Smooth muscle cell (in vitro differentiated cells): ENCODE results near the gene RAB1B. TPM values are rescaled to one million over a fixed set of nuclear protein-coding genes. Genes with fewer than 3 reads are reported as not detected.

Experiments
- DNase-seq: peaks from one replicate; lab custom pipeline; 2025; ENCODE audit not compliant: unreplicated experiment; lab: John Stamatoyannopoulos, UW
- H2AFZ ChIP-seq: fragments of 200-600 bp; sonication (generic); 2 replicates; pipeline ENCODE4 v1.6.0; 2016; ENCODE audit warnings: antibody characterized with exemption, low read depth, mild to moderate bottlenecking
- H3F3A ChIP-seq: fragments of 200-600 bp; sonication (generic); 2 replicates; pipeline ENCODE4 v1.6.0; 2017; ENCODE audit warnings: antibody characterized with exemption, low read depth
- H3K27ac ChIP-seq: fragments of 200-600 bp; sonication (generic); 2 replicates; pipeline ENCODE4 v1.5.1; 2016; ENCODE audit warnings: low read depth, mild to moderate bottlenecking
- H3K27me3 ChIP-seq: fragments of 200-600 bp; sonication (generic); 2 replicates; pipeline ENCODE4 v1.6.1; 2016; ENCODE audit warnings: low read depth, mild to moderate bottlenecking
- H3K36me3 ChIP-seq: fragments of 200-600 bp; sonication (generic); 2 replicates; pipeline ENCODE4 v1.5.1; 2016; ENCODE audit warnings: low read depth
- H3K4me1 ChIP-seq: fragments of 200-600 bp; sonication (generic); 2 replicates; pipeline ENCODE4 v1.5.1; 2016; ENCODE audit warnings: low read depth
- H3K4me2 ChIP-seq: fragments of 200-600 bp; sonication (generic); 2 replicates; pipeline ENCODE4 v1.6.0; 2016; ENCODE audit warnings: mild to moderate bottlenecking
- H3K4me3 ChIP-seq: fragments of 200-600 bp; sonication (generic); 2 replicates; pipeline ENCODE4 v1.5.1; 2016; ENCODE audit warnings: mild to moderate bottlenecking
- H3K79me2 ChIP-seq: fragments of 200-600 bp; sonication (generic); 2 replicates; pipeline ENCODE4 v1.6.0; 2016; ENCODE audit warnings: low read depth, mild to moderate bottlenecking
- H3K9ac ChIP-seq: fragments of 200-600 bp; sonication (generic); 2 replicates; pipeline ENCODE4 v1.6.0; 2016; ENCODE audit warnings: low read depth
- H3K9me3 ChIP-seq: fragments of 200-600 bp; sonication (generic); replicated peaks from 2 replicates; pipeline ENCODE4 v1.5.1; 2016; ENCODE audit warnings: low read depth
- H4K20me1 ChIP-seq: fragments of 200-600 bp; sonication (generic); 2 replicates; pipeline ENCODE4 v1.6.0; 2016; ENCODE audit warnings: low read depth
- CTCF ChIP-seq: fragments of 200-600 bp; sonication (generic); IDR thresholded peaks from 2 replicates; pipeline ENCODE4 v1.5.1; 2017; ENCODE audit warnings: borderline replicate concordance, mild to moderate bottlenecking, antibody characterized with exemption; ENCODE audit not compliant: insufficient read depth, poor library complexity, severe bottlenecking
- WGBS: methylation state at CpG from one replicate; pipeline ENCODE4 v1.1.7; 2016; ENCODE audit warnings: low lambda C conversion rate; 5-methylcytosine and 5-hydroxymethylcytosine counted together
- polyA plus RNA-seq: library from polyadenylated mRNA; unstranded; fragments of >200 nt; fragmentation: Nextera tagmentation; extraction: Ambion mirVana; gene quantifications from 2 replicates; pipeline ENCODE4 v1.2.1, GENCODE V29; 2016
- total RNA-seq: library from RNA; depleted of rRNA; stranded (reverse); fragments of >200 nt; gene quantifications from 2 replicates; pipeline ENCODE4 v1.2.3, GENCODE V29; 2014

The RAB1B gene
- total and polyA plus RNA-seq, 2 experiments from 2014 or later: 20.9 to 53.3 TPM

GRCh38 chr11:66311965-66312548 is 43.6 kb downstream of the RAB1B start:
- no peaks in the 10 kb centered on the region for H3K27me3 ChIP-seq
- peaks cover 28% of the 10 kb centered on the region for H3K79me2 ChIP-seq
- H2AFZ ChIP-seq: no peak overlapping the region
- peak overlapping the region; percentile 9 for H3K27ac ChIP-seq
- peak overlapping the region; percentile 47 for H3K4me3 ChIP-seq
- peaks cover 4% of the 10 kb centered on the region for H4K20me1 ChIP-seq
- peak; percentile 96 for DNase-seq
- WGBS: under 1% methylated on average over 41 of the region's 44 CpGs
- no peak overlapping the region for H3K9ac ChIP-seq
- H3F3A ChIP-seq: peaks cover 28% of the 10 kb centered on the region
- TF ChIP-seq CTCF: peak; percentile 90
- no peaks in the 10 kb centered on the region for H3K36me3 ChIP-seq
- H3K4me2 ChIP-seq: peak overlapping the region; percentile 73
- peaks cover 29% of the 10 kb centered on the region for H3K4me1 ChIP-seq
- no peaks in the 10 kb centered on the region for H3K9me3 ChIP-seq

GRCh38 chr11:66312549-66313320 is 44.3 kb downstream of the RAB1B start:
- H2AFZ ChIP-seq: no peak overlapping the region
- no peaks in the 10 kb centered on the region for H3K36me3 ChIP-seq
- peak overlapping the region; percentile 88 for H3K4me2 ChIP-seq
- peak; percentile 99 for DNase-seq
- H3F3A ChIP-seq: peaks cover 34% of the 10 kb centered on the region
- under 1% methylated on average over 33 of the region's 52 CpGs for WGBS
- no peaks in the 10 kb centered on the region for H3K9me3 ChIP-seq
- H3K79me2 ChIP-seq: peaks cover 28% of the 10 kb centered on the region
- H3K27ac ChIP-seq: peak overlapping the region; percentile 97
- H3K4me1 ChIP-seq: peaks cover 36% of the 10 kb centered on the region
- H3K27me3 ChIP-seq: no peaks in the 10 kb centered on the region
- TF ChIP-seq CTCF: no peak
- H3K9ac ChIP-seq: peak overlapping the region; percentile 81
- H3K4me3 ChIP-seq: peak overlapping the region; percentile 47
- peaks cover 4% of the 10 kb centered on the region for H4K20me1 ChIP-seq

- peaks cover 42% of the 10 kb centered on the region for H3F3A ChIP-seq
- H3K4me1 ChIP-seq: peaks cover 43% of the 10 kb centered on the region
- H3K27ac ChIP-seq: peak overlapping the region; percentile 97
- TF ChIP-seq CTCF: peak; percentile 24
- peak overlapping the region; percentile 88 for H3K4me2 ChIP-seq
- no peak overlapping the region for H2AFZ ChIP-seq
- 20% methylated on average over 23 of the region's 38 CpGs for WGBS
- H3K36me3 ChIP-seq: no peaks in the 10 kb centered on the region
- H3K79me2 ChIP-seq: peaks cover 28% of the 10 kb centered on the region
- peaks cover 4% of the 10 kb centered on the region for H4K20me1 ChIP-seq
- peak overlapping the region; percentile 47 for H3K4me3 ChIP-seq
- H3K9me3 ChIP-seq: no peaks in the 10 kb centered on the region
- H3K27me3 ChIP-seq: no peaks in the 10 kb centered on the region
- H3K9ac ChIP-seq: peak overlapping the region; percentile 81
- DNase-seq: no peak
These were observed 45.1 kb downstream of the RAB1B start for GRCh38 chr11:66313321-66314185.
